Activated T-helper 2 cell treated with anti-CD3 and anti-CD28 coated beads, Interferon-gamma antibody, Interleukin-2, Interleukin-4, amounts not matched to agents 10 μg/mL and 5 μg/mL and 100 μg/mL, durations not matched to agents 14 hours and 24 hours and 36 hours (primary cell): ENCODE results near the gene ZNF280C. TPM values are rescaled to one million over a fixed set of nuclear protein-coding genes. Genes with fewer than 3 reads are reported as not detected.
"Not testable (repeated sequence)": the region's sequence is repeated elsewhere in the genome, so short reads cannot be mapped to it uniquely, and the experiment has no call there.

Experiments used
- DNase-seq: peaks from one replicate; pipeline ENCODE4 v3.0.0; 2021; ENCODE audit warnings: low spot score
- H3K27ac Mint-ChIP-seq: one replicate; pipeline ENCODE4 v1.8.0; 2021; ENCODE audit warnings: mixed read lengths
- H3K27me3 Mint-ChIP-seq: one replicate; pipeline ENCODE4 v1.8.0; 2021; ENCODE audit warnings: low read depth, mixed read lengths
- H3K36me3 Mint-ChIP-seq: one replicate; pipeline ENCODE4 v1.8.0; 2021; ENCODE audit warnings: low read depth, mixed read lengths
- H3K4me1 Mint-ChIP-seq: one replicate; pipeline ENCODE4 v1.8.0; 2021; ENCODE audit warnings: low read depth, mixed read lengths
- H3K4me3 Mint-ChIP-seq: one replicate; pipeline ENCODE4 v1.8.0; 2021; ENCODE audit warnings: low read depth, mild to moderate bottlenecking, moderate library complexity, mixed read lengths
- H3K9me3 Mint-ChIP-seq: one replicate; pipeline ENCODE4 v1.8.0; 2021; ENCODE audit warnings: mixed read lengths
- intact Hi-C: fragments of 100-400 bp; cut with micrococcal nuclease; formaldehyde crosslinking; loops from one replicate; pipeline ENCODE4 v1.15.1; 2023
- total RNA-seq: library from RNA; stranded (reverse); gene quantifications from 2 replicates; pipeline ENCODE4 v1.2.3, GENCODE V29; 2022

The ZNF280C gene
- total RNA-seq, 1 donor from 2014 or later, result 8.9 TPM

- no peak for DNase-seq
- H3K4me1 Mint-ChIP-seq, result no peaks in the 10 kb centered on the region
- no peaks in the 10 kb centered on the region for H3K36me3 Mint-ChIP-seq
- no peak overlapping the region for H3K27ac Mint-ChIP-seq
- no peak overlapping the region for H3K4me3 Mint-ChIP-seq
- H3K9me3 Mint-ChIP-seq, result no peaks in the 10 kb centered on the region
- no peaks in the 10 kb centered on the region for H3K27me3 Mint-ChIP-seq
- intact Hi-C loops, result no loop called here
These were observed 16.4 kb upstream of the ZNF280C start for GRCh38 chrX:130285069-130285620.

- H3K9me3 Mint-ChIP-seq, result no peaks in the 10 kb centered on the region
- no peak overlapping the region for H3K4me3 Mint-ChIP-seq
- no peaks in the 10 kb centered on the region for H3K4me1 Mint-ChIP-seq
- no peaks in the 10 kb centered on the region for H3K36me3 Mint-ChIP-seq
- H3K27me3 Mint-ChIP-seq, result peaks cover 11% of the 10 kb centered on the region
- DNase-seq, result no peak
- intact Hi-C loops, result no loop called here
- no peak overlapping the region for H3K27ac Mint-ChIP-seq
These were observed 13.5 kb upstream of the ZNF280C start for GRCh38 chrX:130282151-130282550.

- Mint-ChIP-seq H3K27me3 (peaks cover 11% of the 10 kb centered on the region), H3K27ac (no peak overlapping the region), H3K4me1 (no peaks in the 10 kb centered on the region), H3K4me3 (no peak overlapping the region), H3K36me3 (no peaks in the 10 kb centered on the region), H3K9me3 (no peaks in the 10 kb centered on the region)
- intact Hi-C loops, result no loop called here
- DNase-seq, result no peak
These were observed 12.2 kb upstream of the ZNF280C start for GRCh38 chrX:130280901-130281300.

GRCh38 chrX:130272253-130272652, 3.6 kb upstream of the ZNF280C start:
- DNase-seq, H3K36me3 Mint-ChIP-seq, H3K27ac Mint-ChIP-seq, H3K4me1 Mint-ChIP-seq, H3K27me3 Mint-ChIP-seq, intact Hi-C loops, H3K4me3 Mint-ChIP-seq, H3K9me3 Mint-ChIP-seq: not testable (repeated sequence)

- H3K9me3 Mint-ChIP-seq, H3K36me3 Mint-ChIP-seq, DNase-seq, H3K27ac Mint-ChIP-seq, H3K27me3 Mint-ChIP-seq, H3K4me3 Mint-ChIP-seq: not testable (repeated sequence)
- intact Hi-C loops, result loop anchor here (2.0 to 5.0 kb wide), 4 partner anchors 68 to 633 kb away; partner anchors contain the start of genes ENOX2 and SLC25A14
- peaks cover 16% of the 10 kb centered on the region for H3K4me1 Mint-ChIP-seq
These were observed 692 bp upstream of the ZNF280C start for GRCh38 chrX:130269391-130269790.

GRCh38 chrX:130267956-130268448, 697 bp downstream of the ZNF280C start:
- H3K27ac Mint-ChIP-seq, result peak overlapping the region; percentile 84
- peaks cover 16% of the 10 kb centered on the region for H3K4me1 Mint-ChIP-seq
- H3K27me3 Mint-ChIP-seq, result peaks cover 7% of the 10 kb centered on the region
- peaks cover 4% of the 10 kb centered on the region for H3K9me3 Mint-ChIP-seq
- H3K4me3 Mint-ChIP-seq, result peak overlapping the region; percentile 88
- DNase-seq, result no peak
- H3K36me3 Mint-ChIP-seq, result peaks cover 5% of the 10 kb centered on the region
- intact Hi-C loops, result loop anchor here (1.0 to 5.0 kb wide), 5 partner anchors 56 to 634 kb away; partner anchors contain the start of genes ENOX2 and SLC25A14

GRCh38 chrX:130264573-130264972, 4.1 kb downstream of the ZNF280C start:
- Mint-ChIP-seq H3K4me1 (peaks cover 20% of the 10 kb centered on the region), H3K9me3 (peaks cover 2% of the 10 kb centered on the region), H3K27me3 (no peaks in the 10 kb centered on the region), H3K4me3 (no peak overlapping the region), H3K36me3 (peaks cover 10% of the 10 kb centered on the region), H3K27ac (no peak overlapping the region)
- no peak for DNase-seq
- intact Hi-C loops, result no loop called here

GRCh38 chrX:130263016-130263415, 5.7 kb downstream of the ZNF280C start:
- no peak for DNase-seq
- intact Hi-C loops, result no loop called here
- H3K27me3 Mint-ChIP-seq, result no peaks in the 10 kb centered on the region
- peaks cover 19% of the 10 kb centered on the region for H3K36me3 Mint-ChIP-seq
- H3K4me3 Mint-ChIP-seq, result no peak overlapping the region
- H3K9me3 Mint-ChIP-seq, result no peaks in the 10 kb centered on the region
- H3K27ac Mint-ChIP-seq, result no peak overlapping the region
- H3K4me1 Mint-ChIP-seq, result peaks cover 20% of the 10 kb centered on the region

GRCh38 chrX:130262231-130262630, 6.5 kb downstream of the ZNF280C start:
- H3K27ac Mint-ChIP-seq, result no peak overlapping the region
- no peak overlapping the region for H3K4me3 Mint-ChIP-seq
- peaks cover 16% of the 10 kb centered on the region for H3K4me1 Mint-ChIP-seq
- no peak for DNase-seq
- H3K27me3 Mint-ChIP-seq, result no peaks in the 10 kb centered on the region
- intact Hi-C loops, result no loop called here
- H3K36me3 Mint-ChIP-seq, result peaks cover 19% of the 10 kb centered on the region
- no peaks in the 10 kb centered on the region for H3K9me3 Mint-ChIP-seq

GRCh38 chrX:130261296-130261893, 7.3 kb downstream of the ZNF280C start:
- Mint-ChIP-seq H3K4me3 (no peak overlapping the region), H3K4me1 (peaks cover 13% of the 10 kb centered on the region), H3K9me3 (no peaks in the 10 kb centered on the region), H3K27ac (no peak overlapping the region), H3K36me3 (peaks cover 19% of the 10 kb centered on the region), H3K27me3 (no peaks in the 10 kb centered on the region)
- DNase-seq, result no peak
- intact Hi-C loops, result no loop called here

GRCh38 chrX:130260316-130260715, 8.4 kb downstream of the ZNF280C start:
- Mint-ChIP-seq H3K9me3 (no peaks in the 10 kb centered on the region), H3K4me3 (no peak overlapping the region), H3K36me3 (peaks cover 30% of the 10 kb centered on the region), H3K27me3 (no peaks in the 10 kb centered on the region), H3K4me1 (peaks cover 8% of the 10 kb centered on the region), H3K27ac (no peak overlapping the region)
- DNase-seq, result no peak
- intact Hi-C loops, result no loop called here

- DNase-seq, result no peak
- intact Hi-C loops, result no loop called here
- Mint-ChIP-seq H3K4me1 (peaks cover 24% of the 10 kb centered on the region), H3K9me3 (peaks cover 10% of the 10 kb centered on the region), H3K4me3 (no peak overlapping the region), H3K36me3 (peaks cover 53% of the 10 kb centered on the region), H3K27ac (no peak overlapping the region), H3K27me3 (no peaks in the 10 kb centered on the region)
These were observed 14.8 kb downstream of the ZNF280C start for GRCh38 chrX:130253916-130254315.

GRCh38 chrX:130251671-130252070, 17.0 kb downstream of the ZNF280C start:
- Mint-ChIP-seq H3K36me3 (peaks cover 47% of the 10 kb centered on the region), H3K4me3 (no peak overlapping the region), H3K27ac (no peak overlapping the region), H3K4me1 (peaks cover 24% of the 10 kb centered on the region), H3K27me3 (no peaks in the 10 kb centered on the region), H3K9me3 (peaks cover 10% of the 10 kb centered on the region)
- intact Hi-C loops, result no loop called here
- no peak for DNase-seq
